GM18870 (cell line): ENCODE measurements around the gene GSAP.
"Not testable (repeated sequence)": the region's sequence is repeated elsewhere in the genome, so short reads cannot be mapped to it uniquely, and the experiment has no call there.

Experiments used
- ATAC-seq: cut with Tn5 transposase; IDR thresholded peaks from one replicate; pipeline ENCODE4 v1.9.1; 2021; ENCODE audit warnings: moderate library complexity; ENCODE audit not compliant: unreplicated experiment

Gene GSAP, protein sequence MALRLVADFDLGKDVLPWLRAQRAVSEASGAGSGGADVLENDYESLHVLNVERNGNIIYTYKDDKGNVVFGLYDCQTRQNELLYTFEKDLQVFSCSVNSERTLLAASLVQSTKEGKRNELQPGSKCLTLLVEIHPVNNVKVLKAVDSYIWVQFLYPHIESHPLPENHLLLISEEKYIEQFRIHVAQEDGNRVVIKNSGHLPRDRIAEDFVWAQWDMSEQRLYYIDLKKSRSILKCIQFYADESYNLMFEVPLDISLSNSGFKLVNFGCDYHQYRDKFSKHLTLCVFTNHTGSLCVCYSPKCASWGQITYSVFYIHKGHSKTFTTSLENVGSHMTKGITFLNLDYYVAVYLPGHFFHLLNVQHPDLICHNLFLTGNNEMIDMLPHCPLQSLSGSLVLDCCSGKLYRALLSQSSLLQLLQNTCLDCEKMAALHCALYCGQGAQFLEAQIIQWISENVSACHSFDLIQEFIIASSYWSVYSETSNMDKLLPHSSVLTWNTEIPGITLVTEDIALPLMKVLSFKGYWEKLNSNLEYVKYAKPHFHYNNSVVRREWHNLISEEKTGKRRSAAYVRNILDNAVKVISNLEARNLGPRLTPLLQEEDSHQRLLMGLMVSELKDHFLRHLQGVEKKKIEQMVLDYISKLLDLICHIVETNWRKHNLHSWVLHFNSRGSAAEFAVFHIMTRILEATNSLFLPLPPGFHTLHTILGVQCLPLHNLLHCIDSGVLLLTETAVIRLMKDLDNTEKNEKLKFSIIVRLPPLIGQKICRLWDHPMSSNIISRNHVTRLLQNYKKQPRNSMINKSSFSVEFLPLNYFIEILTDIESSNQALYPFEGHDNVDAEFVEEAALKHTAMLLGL

GRCh38 chr7:77415823-77416620, at the start of gene GSAP:
Gene GSAP (minus strand): TSS chr7:77416349. CDS start chr7:77416321, 28 bp downstream.
- ATAC-seq = peak; percentile 28

DNA sequence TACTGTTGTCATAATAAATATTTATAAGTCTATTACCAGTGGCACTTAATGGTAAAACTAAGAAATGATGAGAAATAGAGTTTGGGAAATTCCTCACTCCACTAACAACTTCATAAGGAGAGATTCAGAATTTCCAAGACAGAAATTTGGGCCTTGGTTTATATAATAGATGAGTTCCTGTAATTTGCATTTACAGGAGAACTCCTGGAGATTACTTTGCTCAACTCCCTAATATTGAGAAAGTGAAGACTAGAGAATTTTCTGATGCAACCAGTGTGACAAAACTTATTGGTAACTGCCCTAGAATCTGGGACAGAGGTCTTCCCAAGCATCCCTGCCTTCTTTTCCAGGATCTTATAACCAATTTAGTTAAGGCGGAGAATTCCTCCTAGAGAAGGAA, 49.1 kb upstream of the GSAP start:
- no peak for ATAC-seq

DNA sequence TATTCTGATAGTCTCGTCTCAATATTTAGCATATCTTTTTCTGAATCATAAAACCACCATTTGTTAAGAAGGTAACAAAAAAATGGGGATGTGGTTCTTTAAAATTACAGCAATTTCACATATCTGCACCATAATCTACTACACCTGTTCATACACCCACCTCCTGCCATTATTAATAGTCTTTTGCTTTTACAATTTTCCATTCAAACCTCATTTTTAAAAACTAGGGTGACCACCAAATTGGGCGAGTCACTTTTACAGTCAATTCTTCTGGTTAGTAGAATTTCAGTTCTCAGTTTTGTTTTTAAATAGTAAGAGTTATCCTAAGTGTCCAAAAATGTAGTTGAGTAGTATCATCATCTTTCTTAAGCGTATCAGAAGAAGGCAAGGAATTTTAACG, 48.4 kb upstream of the GSAP start:
- ATAC-seq = no peak

DNA sequence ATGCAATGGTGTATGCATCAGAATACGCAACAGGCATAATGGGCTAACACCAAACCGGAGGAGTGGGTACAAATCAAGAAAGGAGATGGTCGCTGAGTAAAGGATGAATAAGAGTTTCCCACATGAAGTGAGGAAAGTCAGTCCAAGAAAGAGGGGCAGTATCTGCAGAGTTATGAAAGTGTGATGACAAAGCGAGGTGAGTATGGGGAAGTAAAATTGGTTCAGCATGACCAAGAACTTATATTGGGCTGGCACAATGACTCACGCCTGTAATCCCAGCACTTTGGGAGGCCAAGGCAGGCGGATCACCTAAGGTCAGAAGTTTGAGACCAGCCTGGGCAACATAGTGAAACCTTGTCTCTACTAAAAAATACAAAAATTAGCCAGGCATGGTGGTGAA, 47.5 kb upstream of the GSAP start:
- peak; percentile 67 for ATAC-seq

DNA sequence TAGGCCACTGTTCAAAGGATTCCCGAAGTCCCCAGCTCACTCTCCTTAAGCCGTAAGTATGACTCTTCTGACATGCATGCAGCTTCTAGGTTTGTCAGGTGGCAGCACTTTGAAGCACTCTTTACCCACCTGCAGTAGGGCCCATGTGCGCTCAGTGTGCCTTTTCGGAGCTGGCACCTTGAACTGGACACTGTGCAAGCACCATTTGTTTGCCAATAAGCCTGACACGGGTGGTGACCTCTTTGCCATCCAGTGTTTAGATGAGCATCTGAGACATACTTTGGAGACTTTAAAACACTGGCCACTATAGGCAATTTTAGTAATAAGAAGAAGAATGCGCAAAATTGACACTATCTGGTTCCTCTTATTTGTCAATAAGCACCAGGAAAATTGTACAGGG, 45.7 kb upstream of the GSAP start:
- ATAC-seq = no peak

- no peak for ATAC-seq
Measured at GRCh38 chr7:77461246-77461645, 45.1 kb upstream of the GSAP start.

DNA sequence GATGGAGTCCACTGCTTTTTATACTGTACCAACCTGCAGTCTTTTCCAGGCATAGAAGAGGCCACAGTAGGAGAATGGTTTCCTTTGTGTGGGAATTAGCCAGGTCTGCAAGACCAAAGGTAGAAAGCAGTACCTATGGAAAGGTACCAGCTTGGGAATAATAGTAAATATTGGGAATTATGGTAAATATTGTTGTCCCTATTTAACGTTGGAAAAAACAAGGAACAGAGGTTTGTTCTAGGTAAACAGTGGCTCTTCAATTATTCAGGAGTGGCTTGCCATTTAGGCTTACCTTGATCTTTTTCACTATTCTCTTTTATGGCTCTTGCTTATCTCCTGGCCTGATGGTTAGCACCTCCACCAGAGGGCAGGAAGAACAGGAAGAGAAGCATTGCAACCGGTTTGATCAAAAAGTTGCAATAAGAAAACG, 43.9 kb upstream of the GSAP start:
- ATAC-seq = no peak

DNA sequence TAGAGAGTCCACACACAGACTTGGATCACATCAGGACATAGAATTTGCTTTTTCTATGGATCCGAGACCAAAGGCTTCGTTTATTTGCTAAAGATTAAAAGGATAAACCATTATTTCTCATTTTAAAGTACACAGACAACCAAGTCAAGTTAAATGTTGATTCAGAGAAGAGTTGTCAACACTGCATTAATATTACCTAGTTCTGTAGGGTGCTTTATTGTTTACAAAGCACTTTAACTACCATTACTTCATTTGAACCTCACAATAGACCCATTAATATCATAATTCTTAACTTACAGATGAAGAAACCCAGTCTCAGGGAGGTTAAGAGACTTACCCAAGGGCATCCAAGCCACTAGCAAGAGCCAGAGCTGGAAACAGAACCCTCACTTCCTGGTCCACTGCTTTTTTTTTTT, 43.2 kb upstream of the GSAP start:
- ATAC-seq = no peak

DNA sequence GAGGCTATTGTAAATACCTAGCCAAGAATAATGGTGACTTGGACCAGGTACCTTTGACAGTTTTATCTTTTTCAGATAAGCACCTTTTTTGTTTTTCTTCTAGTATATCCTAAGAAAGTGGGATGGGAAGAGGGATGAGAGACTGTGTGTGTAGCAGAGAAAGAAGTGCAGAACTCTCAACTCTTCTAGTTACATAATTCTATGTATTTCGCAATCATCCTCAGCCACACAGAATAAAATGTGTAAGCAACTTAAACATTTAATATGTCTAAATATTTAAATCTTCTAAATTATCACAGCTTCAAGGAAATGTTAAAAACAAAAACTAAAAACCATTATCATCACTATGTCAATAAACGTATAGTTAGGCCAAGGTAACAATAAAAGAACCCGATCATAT, 42.6 kb upstream of the GSAP start:
- ATAC-seq = no peak

DNA sequence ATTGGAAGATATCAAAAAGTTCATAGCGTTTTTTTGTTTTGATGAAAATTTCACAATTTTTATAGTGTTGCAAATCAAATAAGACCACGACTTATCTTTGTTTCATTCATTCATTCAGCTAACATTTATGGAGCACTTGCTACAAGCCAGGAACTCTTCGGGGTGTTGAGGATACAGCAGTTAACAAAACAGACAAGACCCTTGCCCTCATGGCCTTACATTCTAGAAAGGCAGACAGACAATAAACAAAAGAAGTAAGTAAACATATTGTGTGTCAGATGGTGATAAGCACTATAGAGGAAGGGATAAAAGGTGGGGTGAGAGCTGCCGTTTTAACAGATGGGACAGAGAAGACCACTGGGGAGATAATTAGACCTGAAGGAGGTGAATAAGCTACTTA, 41.6 kb upstream of the GSAP start:
- no peak for ATAC-seq

DNA sequence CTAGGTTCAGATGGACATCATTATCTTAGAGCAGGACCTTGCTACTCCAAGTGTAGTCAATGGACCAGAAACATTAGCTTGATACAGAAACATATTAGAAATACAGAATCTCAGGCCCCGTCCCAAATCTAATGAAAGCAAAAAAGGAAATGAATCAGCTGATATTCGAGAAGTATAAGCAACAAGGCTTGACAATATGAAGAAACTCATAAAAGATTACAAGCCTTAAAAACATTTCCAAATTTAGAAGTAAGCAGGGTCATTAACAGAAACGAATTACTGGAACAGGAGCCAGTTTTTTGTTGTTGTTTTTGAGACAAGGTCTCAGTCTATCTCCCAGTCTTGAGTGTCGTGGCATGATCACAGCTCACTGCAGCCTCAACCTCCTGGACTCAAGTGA, 40.5 kb upstream of the GSAP start:
- no peak for ATAC-seq

- no peak for ATAC-seq
Measured at GRCh38 chr7:77455321-77455720, 39.2 kb upstream of the GSAP start.

GRCh38 chr7:77454802-77455201, 38.7 kb upstream of the GSAP start:
- no peak for ATAC-seq

DNA sequence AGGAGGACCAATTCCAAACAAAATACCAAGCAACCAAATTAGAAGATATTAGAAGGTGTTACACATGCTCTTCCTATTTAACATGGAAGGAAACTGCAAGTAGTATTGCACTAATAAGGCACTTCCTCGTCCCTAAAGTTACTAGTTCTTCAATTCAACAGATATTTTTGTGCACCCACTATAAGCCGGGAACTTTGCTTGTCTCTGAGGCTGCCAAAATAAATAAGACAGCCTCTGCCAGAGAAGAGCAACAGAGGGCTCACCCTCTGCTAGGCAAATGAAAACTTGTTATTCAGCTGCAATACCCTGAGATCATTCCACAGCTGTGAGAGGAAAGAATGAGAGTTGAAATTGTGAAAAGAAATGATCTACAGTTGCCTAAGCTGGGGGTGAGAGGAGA, 37.4 kb upstream of the GSAP start:
- ATAC-seq = no peak

- ATAC-seq = not testable (repeated sequence)
Measured at GRCh38 chr7:77451950-77452349, 35.8 kb upstream of the GSAP start.

- ATAC-seq = no peak
Measured at GRCh38 chr7:77450613-77451012, 34.5 kb upstream of the GSAP start.

- ATAC-seq = no peak
Measured at GRCh38 chr7:77450054-77450453, 33.9 kb upstream of the GSAP start.

DNA sequence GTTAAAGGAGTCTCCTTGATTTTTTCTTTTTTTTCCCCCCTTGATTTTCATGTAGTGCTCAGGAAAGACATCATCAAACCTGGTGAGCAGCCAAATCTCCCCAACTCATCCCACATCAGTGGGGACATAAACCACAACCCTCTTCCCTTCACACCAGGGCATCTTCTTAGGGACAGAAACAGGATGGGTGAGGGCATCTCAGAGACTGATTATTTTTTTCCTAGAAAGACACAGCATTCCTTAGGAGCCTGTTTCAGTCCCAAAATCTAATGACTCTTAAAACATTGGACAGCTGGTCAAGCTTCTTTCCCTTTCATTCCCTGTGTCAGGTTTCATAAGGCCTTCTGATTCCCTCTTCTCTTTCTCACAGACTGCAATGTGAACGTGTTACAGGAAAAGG, 31.5 kb upstream of the GSAP start:
- no peak for ATAC-seq

- ATAC-seq = no peak
Measured at GRCh38 chr7:77444123-77444522, 28.0 kb upstream of the GSAP start.

DNA sequence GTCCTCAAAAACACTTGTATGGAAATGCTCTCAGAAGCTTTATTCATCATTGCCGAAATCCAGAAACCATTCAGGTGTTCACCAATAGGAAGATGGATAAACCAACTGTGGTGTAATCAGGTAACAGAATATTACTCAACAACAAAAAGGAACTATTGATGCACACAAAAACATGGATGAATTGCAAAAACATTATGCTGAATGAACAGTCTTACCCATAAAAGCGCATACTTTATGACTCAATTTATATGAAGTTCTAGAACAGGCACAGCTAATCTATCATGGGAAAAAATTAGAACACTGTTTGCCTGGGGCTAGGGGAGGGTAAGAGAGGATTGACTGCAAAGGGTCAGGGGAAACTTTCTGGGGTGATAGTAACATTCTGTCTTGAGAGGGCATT, 26.9 kb upstream of the GSAP start:
- ATAC-seq = no peak

DNA sequence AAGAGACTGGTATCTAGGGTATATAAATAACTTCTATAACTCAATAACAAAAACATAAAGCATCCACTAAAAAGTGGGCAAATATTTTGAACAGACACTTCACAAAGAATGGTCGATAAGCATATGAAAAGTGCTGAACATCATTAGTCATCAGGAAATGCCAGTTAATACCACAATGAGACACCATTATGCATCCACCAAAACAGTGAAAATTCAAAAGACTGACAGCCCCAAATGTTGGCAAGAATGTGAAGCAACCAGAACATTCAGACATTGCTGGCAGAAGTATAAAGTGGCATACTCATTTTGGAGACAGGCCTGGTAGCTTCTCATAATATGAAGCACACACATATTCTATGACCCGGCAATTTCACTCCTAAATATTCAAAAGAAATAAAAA, 26.5 kb upstream of the GSAP start:
- ATAC-seq = no peak
